ENCODE results near the gene IGLL1. TPM values are rescaled to one million over a fixed set of nuclear protein-coding genes. Genes with fewer than 3 reads are reported as not detected.

IGLL1 gene
- total RNA-seq, result not detected in 2 replicates

DNA sequence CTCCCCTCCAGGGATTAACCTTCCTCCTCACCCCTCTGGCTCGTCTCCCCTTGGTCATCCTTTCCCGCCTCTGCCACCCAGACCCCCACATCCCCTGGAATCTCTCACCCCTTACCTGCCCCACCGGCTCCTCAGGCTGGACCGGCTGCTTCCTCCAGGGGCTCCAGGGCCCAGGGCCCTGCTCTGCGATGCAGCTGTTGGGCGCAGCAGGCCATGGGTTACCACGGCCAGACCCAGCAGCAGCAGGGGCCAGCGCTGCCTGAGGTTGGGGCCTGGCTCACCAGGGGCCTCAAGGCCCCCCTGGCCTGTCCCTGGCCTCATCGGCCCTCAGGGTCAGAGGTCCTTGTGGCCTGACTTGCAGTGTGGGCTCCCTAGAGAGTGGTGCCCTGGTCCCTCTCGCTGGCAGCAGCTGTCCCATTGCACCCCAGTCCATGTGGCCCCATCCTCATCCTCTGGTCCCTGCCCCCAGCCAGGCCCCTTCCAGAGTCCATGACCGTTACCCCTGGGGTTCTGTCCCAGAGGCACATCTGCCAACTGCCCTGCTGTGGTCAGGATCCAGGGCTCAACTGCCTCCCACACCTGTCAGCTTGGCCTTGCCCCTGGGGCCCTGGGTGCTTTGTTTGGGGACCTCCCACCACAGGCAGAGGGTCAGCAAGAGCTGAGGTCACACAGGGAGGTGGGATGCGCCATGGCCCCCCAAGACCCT lies at the start of gene IGLL1:
Gene IGLL1, minus strand, starts transcription at position 421 of the 706 bp plus-strand sequence. Its CDS starts 100 bp downstream, at position 321.

Small RNAs within 50 kb of the gene (small RNA-seq; reads per million reads assigned to genes)
- gene AP000346.3, result not detected

Other genes starting within 250 kb of the IGLL1 start
- gene DRICH1, start 52.0 kb upstream of the IGLL1 start, total RNA-seq, result 0.11 and 0.13 TPM in 2 replicates
- gene RGL4, start 110.7 kb upstream of the IGLL1 start, total RNA-seq, result not detected in 2 replicates
- 6.3 and 7.1 TPM in 2 replicates for gene ZNF70, start 170.8 kb upstream of the IGLL1 start, total RNA-seq
- not detected in 2 replicates for gene VPREB3, start 174.1 kb upstream of the IGLL1 start, total RNA-seq
- 1.2 and 1.9 TPM in 2 replicates for gene C22orf15, start 182.7 kb upstream of the IGLL1 start, total RNA-seq
- gene CHCHD10, start 187.7 kb upstream of the IGLL1 start, total RNA-seq, result 3.9 and 6.5 TPM in 2 replicates
- 3.9 and 4.1 TPM in 2 replicates for gene MMP11, start 192.6 kb upstream of the IGLL1 start, total RNA-seq
- gene SMARCB1, start 206.7 kb upstream of the IGLL1 start, total RNA-seq, result 44.3 and 48.2 TPM in 2 replicates